NT2/D1 (cell line): ENCODE measurements around the gene C20orf96.

Source experiments
- SUZ12 ChIP-seq: IDR thresholded peaks from 2 replicates; pipeline ENCODE4 v1.6.1; 2011; ENCODE audit not compliant: insufficient read length, insufficient read depth; ENCODE audit errors: extremely low read depth
- YY1 ChIP-seq: IDR thresholded peaks from 2 replicates; pipeline ENCODE4 v1.6.1; 2011; ENCODE audit not compliant: insufficient read length, insufficient read depth
- ZNF274 ChIP-seq: IDR thresholded peaks from 2 replicates; pipeline ENCODE4 v1.6.1; 2011; ENCODE audit warnings: mild to moderate bottlenecking, low read depth, low read length

- TF ChIP-seq YY1 (no peak), ZNF274 (no peak), SUZ12 (no peak)
Observed at GRCh38 chr20:271069-271468, 19.5 kb downstream of the C20orf96 start.
